B cell (primary cell): ENCODE measurements around the gene TOLLIP. TPM values are rescaled to one million over a fixed set of nuclear protein-coding genes. Genes with fewer than 3 reads are reported as not detected.

Experiments used
- ATAC-seq: fragments of 200-7000 bp; cut with Tn5 transposase; one replicate; pipeline ENCODE4 v1.10.0; 2021; ENCODE audit warnings: low read depth, mild to moderate bottlenecking, moderate number of reproducible peaks, moderate library complexity
- CTCF ChIA-PET: fragments of 350-600 bp; sonication (Branson Sonifier 250); formaldehyde crosslinking; loops from one replicate; lab custom pipeline; 2021; ENCODE audit warnings: antibody characterized with exemption, inconsistent platforms; lab: Charles Lee
- POLR2A ChIA-PET: fragments of 350-600 bp; sonication (Branson Sonifier 250); formaldehyde crosslinking; loops from one replicate; lab custom pipeline; 2021; ENCODE audit warnings: antibody characterized with exemption; lab: Charles Lee
- DNase-seq: peaks from one replicate; pipeline ENCODE4 v3.0.0; 2013
- H2AFZ ChIP-seq: 2 replicates; pipeline ENCODE4 v1.6.1; 2012; ENCODE audit warnings: mild to moderate bottlenecking, low read depth, low read length; ENCODE audit not compliant: insufficient read depth, poor library complexity, severe bottlenecking
- H3K27ac ChIP-seq, 2 donors: 1 replicate in 1 of 2; 2 replicates in 1 of 2; pipeline ENCODE4 v1.5.1; 2012 to 2013; ENCODE audit warnings: low read length in 2 of 2, mild to moderate bottlenecking in 2 of 2, moderate library complexity in 1 of 2
- H3K27me3 ChIP-seq, 4 experiments: fragments of 200-600 bp in 1 of 4; sonication (generic) in 1 of 4; replicated peaks in 1 of 4; 1 replicate in 2 of 4; 2 replicates in 2 of 4; pipeline versions ENCODE4 v1.6.1 to v1.7.0; 2013 to 2016; ENCODE audit warnings: low read length in 3 of 4, mild to moderate bottlenecking in 2 of 4, mixed read lengths in 1 of 4, moderate library complexity in 1 of 4; ENCODE audit not compliant: insufficient read depth in 4 of 4, control insufficient read depth in 3 of 4; ENCODE audit errors: control extremely low read depth in 1 of 4
- H3K36me3 ChIP-seq, 2 experiments: replicated peaks in 1 of 2; 1 replicate in 1 of 2; 2 replicates in 1 of 2; pipeline versions ENCODE4 v1.6.1 to v1.7.1; 2013; ENCODE audit warnings: low read length in 1 of 2; ENCODE audit not compliant: insufficient read depth in 2 of 2, control insufficient read depth in 1 of 2; ENCODE audit errors: control extremely low read depth in 1 of 2, extremely low read depth in 1 of 2
- H3K4me1 ChIP-seq, 2 donors: fragments of 200-600 bp in 1 of 2; sonication (generic) in 1 of 2; 1 replicate in 1 of 2; 2 replicates in 1 of 2; pipeline versions ENCODE4 v1.5.1 to v1.6.1; 2013 to 2017; ENCODE audit warnings: low read length in 2 of 2; ENCODE audit not compliant: control insufficient read depth in 2 of 2, insufficient read depth in 2 of 2
- H3K4me2 ChIP-seq: replicated peaks from 2 replicates; pipeline ENCODE3; 2012; ENCODE audit warnings: mild to moderate bottlenecking, low read depth, low read length; ENCODE audit not compliant: poor library complexity, severe bottlenecking
- H3K4me3 ChIP-seq, 5 experiments: fragments of 200-600 bp in 1 of 5; sonication (generic) in 1 of 5; 1 replicate in 3 of 5; 2 replicates in 2 of 5; pipeline versions ENCODE4 v1.5.1 to v1.7.0; 2011 to 2016; ENCODE audit warnings: low read length in 4 of 5, mild to moderate bottlenecking in 4 of 5, low read depth in 2 of 5, control low read depth in 1 of 5, moderate library complexity in 1 of 5; ENCODE audit not compliant: insufficient read depth in 1 of 5; ENCODE audit errors: control extremely low read depth in 1 of 5, extremely low read depth in 1 of 5
- H3K79me2 ChIP-seq: fragments of 200-600 bp; sonication (generic); one replicate; pipeline ENCODE4 v1.6.0; 2016; ENCODE audit warnings: low read length; ENCODE audit not compliant: control insufficient read depth, insufficient read depth
- H3K9ac ChIP-seq: fragments of 200-600 bp; sonication (generic); 2 replicates; pipeline ENCODE4 v1.6.1; 2017; ENCODE audit warnings: mild to moderate bottlenecking, low read length, moderate library complexity
- H3K9me3 ChIP-seq, 3 donors: one replicate each; pipeline versions ENCODE4 v1.6.1 to v1.7.1; 2013; ENCODE audit warnings: low read length in 2 of 3; ENCODE audit not compliant: control insufficient read depth in 2 of 3, insufficient read depth in 1 of 3; ENCODE audit errors: control extremely low read depth in 1 of 3
- H4K20me1 ChIP-seq: 2 replicates; pipeline ENCODE4 v1.6.0; 2012; ENCODE audit warnings: mild to moderate bottlenecking, low read length; ENCODE audit not compliant: insufficient read depth, control insufficient read depth, poor library complexity, severe bottlenecking
- H3K27ac Mint-ChIP-seq: one replicate; pipeline ENCODE4 v1.8.0; 2021; ENCODE audit warnings: mixed read lengths
- H3K27me3 Mint-ChIP-seq: one replicate; pipeline ENCODE4 v1.8.0; 2021; ENCODE audit warnings: mixed read lengths
- H3K4me1 Mint-ChIP-seq: one replicate; pipeline ENCODE4 v1.8.0; 2021; ENCODE audit warnings: mixed read lengths
- H3K4me3 Mint-ChIP-seq: one replicate; pipeline ENCODE4 v1.8.0; 2021; ENCODE audit warnings: mixed read lengths
- H3K9me3 Mint-ChIP-seq: one replicate; pipeline ENCODE4 v1.8.0; 2022; ENCODE audit warnings: mixed read lengths; ENCODE audit not compliant: insufficient read depth
- EZH2 ChIP-seq: IDR thresholded peaks from 2 replicates; pipeline ENCODE4 v1.6.1; 2012; ENCODE audit warnings: borderline replicate concordance, low read depth, mild to moderate bottlenecking, moderate library complexity, low read length; ENCODE audit not compliant: insufficient read depth, poor library complexity, severe bottlenecking
- WGBS: methylation state at CpG from one replicate; pipeline ENCODE4 v1.1.5; 2013; ENCODE audit warnings: missing lambda C conversion rate; ENCODE audit not compliant: insufficient coverage; 5-methylcytosine and 5-hydroxymethylcytosine counted together
- intact Hi-C: fragments of 100-400 bp; cut with micrococcal nuclease; formaldehyde crosslinking; loops from one replicate; pipeline ENCODE4 v1.10.0; 2022
- polyA plus RNA-seq: library from polyadenylated mRNA; depleted of rRNA; stranded (reverse); fragments of >200 nt; gene quantifications from 2 replicates; pipeline ENCODE4 v1.2.3, GENCODE V29; 2012
- total RNA-seq, 2 donors: library from RNA; stranded (reverse); fragments of 120-200 nt in 1 of 2; gene quantifications; 1 replicate in 1 of 2; 2 replicates in 1 of 2; pipeline versions ENCODE4 v1.2.3 to v1.2.4, GENCODE V29; 2013 to 2022
- TF ChIP-seq, protein P1 (sequence below): fragments of 200-600 bp; IDR thresholded peaks from one replicate; pipeline ENCODE4 v1.8.0; 2022; ENCODE audit warnings: antibody characterized with exemption, mild to moderate bottlenecking

The TOLLIP gene
- total and polyA plus RNA-seq, 2 donors (not counting 1 experiment from before 2014, with no cell fraction given), result 34.7 to 52.5 TPM

DNA sequence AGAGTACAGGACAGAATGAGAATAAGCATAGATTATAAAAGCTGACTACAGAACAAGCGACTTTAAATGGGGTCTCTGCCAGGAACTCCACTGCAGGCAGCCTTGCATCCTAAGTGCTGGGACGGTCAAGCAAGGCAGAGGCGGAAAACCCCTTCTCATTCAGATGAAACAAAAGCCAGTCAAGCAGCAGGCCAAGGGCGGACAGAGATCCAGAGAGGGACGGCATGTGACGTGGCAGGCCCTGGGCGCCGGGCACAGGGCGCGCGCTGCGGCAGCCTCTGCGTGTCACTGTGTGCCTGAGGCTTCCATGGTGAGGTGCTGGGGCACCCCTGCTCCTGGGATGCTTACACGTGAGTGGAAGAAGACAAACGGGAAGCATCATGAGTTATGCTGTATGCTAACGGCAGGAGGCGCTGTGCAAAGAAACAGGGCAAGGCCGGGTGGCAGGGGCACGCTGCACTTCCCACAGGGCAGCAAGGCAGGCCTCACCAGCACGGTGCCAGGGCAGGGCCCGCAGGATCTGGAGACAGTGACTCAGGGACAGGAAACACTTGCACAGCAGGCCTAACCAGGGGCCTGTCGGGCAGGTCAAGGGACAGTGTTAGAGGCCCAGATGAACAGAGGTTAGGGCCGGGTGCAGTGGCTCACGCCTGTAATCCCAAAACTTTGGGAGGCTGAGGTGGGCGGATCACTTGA, 6.2 kb downstream of the TOLLIP start:
- Histone ChIP-seq H3K4me2 (no peak overlapping the region), H3K36me3 (peaks cover 0 to 14% of the 10 kb centered on the region in 2 experiments), H3K4me3 (no peak overlapping the region), H3K27me3 (no peaks in the 10 kb centered on the region), H3K79me2 (peaks cover 99% of the 10 kb centered on the region), H3K27ac (no peak overlapping the region), H3K9me3 (no peaks in the 10 kb centered on the region), H3K9ac (no peak overlapping the region), H4K20me1 (peaks cover 97% of the 10 kb centered on the region), H2AFZ (no peak overlapping the region), H3K4me1 (peaks cover 18 to 21% of the 10 kb centered on the region in 2 donors)
- Mint-ChIP-seq H3K27ac (no peak overlapping the region), H3K9me3 (no peaks in the 10 kb centered on the region), H3K4me1 (peaks cover 41% of the 10 kb centered on the region), H3K4me3 (no peak overlapping the region), H3K27me3 (no peaks in the 10 kb centered on the region)
- 93% methylated on average over 23 of the region's 25 CpGs for WGBS
- ChIA-PET POLR2A (no interaction called here), CTCF (interaction anchor here (1.3 kb wide), 1 partner anchor 80 kb away, joined by 5 read pairs; no protein-coding TSS in a partner anchor)
- ATAC-seq (no peak), DNase-seq (no peak)
- intact Hi-C loops, result no loop called here
- TF ChIP-seq, protein P1, sequence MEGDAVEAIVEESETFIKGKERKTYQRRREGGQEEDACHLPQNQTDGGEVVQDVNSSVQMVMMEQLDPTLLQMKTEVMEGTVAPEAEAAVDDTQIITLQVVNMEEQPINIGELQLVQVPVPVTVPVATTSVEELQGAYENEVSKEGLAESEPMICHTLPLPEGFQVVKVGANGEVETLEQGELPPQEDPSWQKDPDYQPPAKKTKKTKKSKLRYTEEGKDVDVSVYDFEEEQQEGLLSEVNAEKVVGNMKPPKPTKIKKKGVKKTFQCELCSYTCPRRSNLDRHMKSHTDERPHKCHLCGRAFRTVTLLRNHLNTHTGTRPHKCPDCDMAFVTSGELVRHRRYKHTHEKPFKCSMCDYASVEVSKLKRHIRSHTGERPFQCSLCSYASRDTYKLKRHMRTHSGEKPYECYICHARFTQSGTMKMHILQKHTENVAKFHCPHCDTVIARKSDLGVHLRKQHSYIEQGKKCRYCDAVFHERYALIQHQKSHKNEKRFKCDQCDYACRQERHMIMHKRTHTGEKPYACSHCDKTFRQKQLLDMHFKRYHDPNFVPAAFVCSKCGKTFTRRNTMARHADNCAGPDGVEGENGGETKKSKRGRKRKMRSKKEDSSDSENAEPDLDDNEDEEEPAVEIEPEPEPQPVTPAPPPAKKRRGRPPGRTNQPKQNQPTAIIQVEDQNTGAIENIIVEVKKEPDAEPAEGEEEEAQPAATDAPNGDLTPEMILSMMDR, result no peak
- no peak for TF ChIP-seq EZH2

DNA sequence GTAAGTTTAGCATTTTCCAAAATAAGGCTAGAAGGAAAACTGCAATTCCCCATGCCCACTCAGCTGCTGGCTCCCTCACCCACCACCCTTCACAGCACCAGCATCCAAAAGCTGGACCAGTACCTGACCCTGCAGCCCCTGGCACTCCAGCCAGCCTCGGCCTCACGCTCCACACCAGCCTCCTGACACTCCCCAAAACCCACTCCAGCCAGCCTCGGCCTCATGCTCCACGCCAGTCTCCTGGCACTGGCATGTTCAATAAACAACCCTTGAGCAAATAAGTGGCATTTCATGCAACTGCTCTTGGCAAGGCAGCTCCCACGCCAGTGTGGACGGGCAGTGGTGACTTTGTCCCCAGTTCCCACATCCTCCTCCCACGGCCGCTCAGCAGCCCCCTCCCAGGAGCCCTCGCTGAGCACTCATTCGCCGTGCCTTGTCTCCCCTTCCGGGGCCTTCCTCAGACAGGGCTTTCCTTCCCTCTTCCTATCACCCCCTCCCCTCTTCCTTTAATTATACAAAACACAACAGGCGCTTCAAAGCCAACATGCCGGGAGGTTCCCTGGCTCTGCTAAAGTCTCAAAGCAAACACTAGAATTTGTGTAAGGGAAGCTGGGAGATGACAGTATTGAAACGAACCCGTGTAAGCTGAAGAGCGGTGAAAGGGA, 6.8 kb downstream of the TOLLIP start:
- Histone ChIP-seq H3K9me3 (no peaks in the 10 kb centered on the region), H4K20me1 (peaks cover 97% of the 10 kb centered on the region), H3K27me3 (no peaks in the 10 kb centered on the region), H3K4me3 (no peak overlapping the region), H3K36me3 (peaks cover 0 to 21% of the 10 kb centered on the region in 2 experiments), H2AFZ (no peak overlapping the region), H3K4me1 (peaks cover 12 to 14% of the 10 kb centered on the region in 2 donors), H3K4me2 (no peak overlapping the region), H3K79me2 (peaks cover 99% of the 10 kb centered on the region), H3K27ac (no peak overlapping the region), H3K9ac (no peak overlapping the region)
- intact Hi-C loops, result no loop called here
- ATAC-seq, result no peak
- Mint-ChIP-seq H3K4me3 (no peak overlapping the region), H3K27ac (no peak overlapping the region), H3K9me3 (no peaks in the 10 kb centered on the region), H3K27me3 (no peaks in the 10 kb centered on the region), H3K4me1 (peaks cover 34% of the 10 kb centered on the region)
- ChIA-PET CTCF (interaction anchor here (1.3 kb wide), 1 partner anchor 80 kb away, joined by 5 read pairs; no protein-coding TSS in a partner anchor), POLR2A (no interaction called here)
- WGBS, result 97% methylated on average over 13 of the region's 17 CpGs
- TF ChIP-seq EZH2, result no peak
- TF ChIP-seq, protein P1, result no peak
- no peak for DNase-seq
